Panc1 (cell line): Measurements from ENCODE around the gene GRM2.

Source experiments
- CTCF ChIP-seq: fragments of 450-650 bp; IDR thresholded peaks from 2 replicates; pipeline ENCODE4 v1.5.1; 2017; ENCODE audit warnings: mild to moderate bottlenecking
- POLR2AphosphoS5 ChIP-seq: IDR thresholded peaks from 2 replicates; pipeline ENCODE4 v1.6.1; 2012; ENCODE audit warnings: mild to moderate bottlenecking, low read depth, low read length, moderate library complexity
- REST ChIP-seq, 2 experiments: IDR thresholded peaks; 2 replicates each; pipeline ENCODE4 v1.6.1; 2011 to 2012; ENCODE audit warnings: low read depth in 2 of 2, control low read depth in 1 of 2, low read length in 1 of 2, mild to moderate bottlenecking in 1 of 2, moderate library complexity in 1 of 2; ENCODE audit not compliant: insufficient read depth in 1 of 2
- SIN3A ChIP-seq: IDR thresholded peaks from 2 replicates; pipeline ENCODE4 v1.6.1; 2012; ENCODE audit warnings: low read depth, mild to moderate bottlenecking, low read length, moderate library complexity, borderline replicate concordance; ENCODE audit not compliant: insufficient read depth
- TCF7L2 ChIP-seq: IDR thresholded peaks from 2 replicates; pipeline ENCODE4 v1.6.1; 2011; ENCODE audit warnings: mild to moderate bottlenecking, low read depth, low read length, inconsistent platforms

GRCh38 chr3:51668756-51669155, 38.1 kb upstream of the GRM2 start:
- TF ChIP-seq CTCF: no peak
- TF ChIP-seq POLR2AphosphoS5: no peak
- TF ChIP-seq REST (IDR thresholded peaks at IDR 0.05; ENCODE audit: insufficient read depth in 1 of 2, low read depth in 2 of 2, low read length in 1 of 2): no peak
- no peak for TF ChIP-seq SIN3A
- no peak for TF ChIP-seq TCF7L2
